ENCODE results near the gene PIAS4. TPM values are rescaled to one million over a fixed set of nuclear protein-coding genes. Genes with fewer than 3 reads are reported as not detected.
A peak's percentile ranks its signal among the peaks of the same experiment; 100 is the strongest.

PIAS4 gene
- total and polyA plus RNA-seq, 2 of the 13 experiments (the other 11 are each of a cell fraction or from before 2014, with no cell fraction given): 9.0 to 20.1 TPM

GRCh38 chr19:3970808-3971598, 36.5 kb upstream of the PIAS4 start, which contains the start of gene DAPK3 (continued):
- TF ChIP-seq ZNF737 (CRISPR knock-in tag; IDR thresholded peaks at IDR 0.05; ENCODE audit: borderline replicate concordance): no peak
- peak; percentile 49 for TF ChIP-seq POLR2AphosphoS5 (IDR thresholded peaks at IDR 0.05; ENCODE audit: low read depth, low read length)
- peak; percentile 94 for TF ChIP-seq FIP1L1 (IDR thresholded peaks at IDR 0.05; ENCODE audit: borderline replicate concordance, insufficient read depth, low read depth, low read length)
- no peak for TF ChIP-seq ZFP62 (CRISPR knock-in tag; IDR thresholded peaks at IDR 0.05)
- peak; percentile 84; the same call in 1 of the 2 replicates for TF ChIP-seq HMGXB3 (CRISPR knock-in tag; IDR thresholded peaks at IDR 0.05; ENCODE audit: borderline replicate concordance)
- no peak for TF ChIP-seq ATAD3A (CRISPR knock-in tag; IDR thresholded peaks at IDR 0.05)
- TF ChIP-seq ZC3H13 (CRISPR knock-in tag; IDR thresholded peaks at IDR 0.05): no peak; the same call in 1 of the 2 replicates
- TF ChIP-seq UBTF (CRISPR knock-in tag; IDR thresholded peaks at IDR 0.05): peak; percentile 38; the same call in 1 of the 2 replicates
- no peak for TF ChIP-seq MTF2 (CRISPR knock-in tag; IDR thresholded peaks at IDR 0.05; ENCODE audit: borderline replicate concordance)
- no peak for TF ChIP-seq PRPF4 (IDR thresholded peaks at IDR 0.05; ENCODE audit: low read depth, low read length, poor library complexity, severe bottlenecking)
- no peak for TF ChIP-seq U2AF1 (optimal IDR thresholded peaks at IDR 0.05; ENCODE audit: low read depth, low read length)
- 0 out of 2 replicates have a peak, but pooled peaks have one; percentile 55 for TF ChIP-seq ZNF747 (CRISPR knock-in tag; IDR thresholded peaks at IDR 0.05; ENCODE audit: borderline replicate concordance)
- TF ChIP-seq TP53 (CRISPR knock-in tag; conservative IDR thresholded peaks at IDR 0.05): no peak
- no peak; the same call in 1 of the 2 replicates for TF ChIP-seq PHF21A (CRISPR knock-in tag; IDR thresholded peaks at IDR 0.05)
- no peak for TF ChIP-seq HOXA9 (CRISPR knock-in tag; IDR thresholded peaks at IDR 0.05; ENCODE audit: borderline replicate concordance)
- no peak for TF ChIP-seq TRIM22 (IDR thresholded peaks at IDR 0.05)
- TF ChIP-seq ZNF572 (CRISPR knock-in tag; IDR thresholded peaks at IDR 0.05): no peak
- TF ChIP-seq NPAS2 (CRISPR knock-in tag; IDR thresholded peaks at IDR 0.05; ENCODE audit: borderline replicate concordance): no peak
- no peak for TF ChIP-seq MED13 (CRISPR knock-in tag; IDR thresholded peaks at IDR 0.05)
- TF ChIP-seq CERS6 (CRISPR knock-in tag; IDR thresholded peaks at IDR 0.05): no peak
- 0 out of 2 replicates have a peak, but pooled peaks have one; percentile 33 for TF ChIP-seq STAT5B (CRISPR knock-in tag; IDR thresholded peaks at IDR 0.05)

Measured in HepG2 (cell line).